DOHH2 (cell line): Measurements from ENCODE around the gene DUSP16.

Source experiments
- EZH2phosphoT487 ChIP-seq: fragments of 200-600 bp; sonication (generic); IDR thresholded peaks from 2 replicates; pipeline ENCODE4 v1.6.1; 2017; ENCODE audit warnings: borderline replicate concordance, mild to moderate bottlenecking, antibody characterized with exemption, low read length, moderate library complexity, mixed read lengths
- TF ChIP-seq, protein P1 (sequence below): fragments of 200-600 bp; sonication (generic); IDR thresholded peaks from one replicate; pipeline ENCODE4 v1.5.1; 2014; ENCODE audit warnings: antibody characterized with exemption, mild to moderate bottlenecking, low read depth, low read length; ENCODE audit not compliant: poor library complexity, severe bottlenecking

DNA sequence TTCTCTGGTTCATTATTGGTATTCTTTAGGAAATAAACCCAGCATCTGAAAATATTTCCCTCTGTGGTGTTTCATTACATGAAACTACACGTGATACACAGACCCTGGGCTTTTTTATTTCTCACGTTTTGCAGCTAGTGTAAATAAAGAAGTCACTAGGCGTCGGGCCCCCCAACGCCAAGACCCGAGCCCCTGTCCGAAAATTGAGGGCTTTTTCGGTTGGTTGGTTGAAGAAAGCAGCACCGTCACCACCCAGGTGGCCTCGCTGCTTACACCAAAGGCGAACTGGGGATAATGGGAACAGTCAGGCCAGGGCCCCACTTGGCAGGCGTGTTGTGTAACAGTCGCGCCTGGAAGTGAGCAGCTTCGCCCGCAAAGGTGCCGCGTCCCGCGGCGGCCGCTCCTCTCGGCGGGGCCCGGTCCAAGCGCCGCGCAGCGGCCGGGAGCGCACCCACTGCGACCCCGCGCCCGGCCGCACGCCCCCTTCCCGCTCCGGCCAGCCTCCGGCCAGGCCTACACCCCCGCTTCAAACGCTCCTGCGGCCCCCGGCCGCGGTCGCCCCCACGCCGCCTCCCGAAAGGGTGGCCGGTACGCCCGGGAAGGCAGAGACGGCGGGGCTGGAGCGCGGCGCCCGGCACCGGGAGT, 1.2 kb downstream of the DUSP16 start:
- TF ChIP-seq, protein P1, sequence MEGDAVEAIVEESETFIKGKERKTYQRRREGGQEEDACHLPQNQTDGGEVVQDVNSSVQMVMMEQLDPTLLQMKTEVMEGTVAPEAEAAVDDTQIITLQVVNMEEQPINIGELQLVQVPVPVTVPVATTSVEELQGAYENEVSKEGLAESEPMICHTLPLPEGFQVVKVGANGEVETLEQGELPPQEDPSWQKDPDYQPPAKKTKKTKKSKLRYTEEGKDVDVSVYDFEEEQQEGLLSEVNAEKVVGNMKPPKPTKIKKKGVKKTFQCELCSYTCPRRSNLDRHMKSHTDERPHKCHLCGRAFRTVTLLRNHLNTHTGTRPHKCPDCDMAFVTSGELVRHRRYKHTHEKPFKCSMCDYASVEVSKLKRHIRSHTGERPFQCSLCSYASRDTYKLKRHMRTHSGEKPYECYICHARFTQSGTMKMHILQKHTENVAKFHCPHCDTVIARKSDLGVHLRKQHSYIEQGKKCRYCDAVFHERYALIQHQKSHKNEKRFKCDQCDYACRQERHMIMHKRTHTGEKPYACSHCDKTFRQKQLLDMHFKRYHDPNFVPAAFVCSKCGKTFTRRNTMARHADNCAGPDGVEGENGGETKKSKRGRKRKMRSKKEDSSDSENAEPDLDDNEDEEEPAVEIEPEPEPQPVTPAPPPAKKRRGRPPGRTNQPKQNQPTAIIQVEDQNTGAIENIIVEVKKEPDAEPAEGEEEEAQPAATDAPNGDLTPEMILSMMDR, result no peak
- peak; percentile 97; the same call in 1 of the 2 replicates for TF ChIP-seq EZH2phosphoT487
